Skeletal muscle satellite cell (primary cell): ENCODE measurements around the gene TMEM45A.
A peak's percentile ranks its signal among the peaks of the same experiment; 100 is the strongest.

Experiments
- H3K27me3 ChIP-seq: 2 replicates; pipeline ENCODE4 v1.7.0; 2013; ENCODE audit warnings: low read length; ENCODE audit not compliant: control insufficient read depth, insufficient read depth
- H3K36me3 ChIP-seq: 2 replicates; pipeline ENCODE4 v1.7.0; 2013; ENCODE audit warnings: mild to moderate bottlenecking, control low read depth, low read length; ENCODE audit not compliant: insufficient read depth
- H3K4me1 ChIP-seq: 2 replicates; pipeline ENCODE4 v1.7.0; 2013; ENCODE audit warnings: low read length; ENCODE audit not compliant: control insufficient read depth, insufficient read depth
- H3K4me2 ChIP-seq: 2 replicates; pipeline ENCODE4 v1.7.0; 2013; ENCODE audit warnings: mild to moderate bottlenecking, low read length
- H3K4me3 ChIP-seq: 2 replicates; pipeline ENCODE4 v1.7.0; 2013; ENCODE audit warnings: low read length
- H3K9ac ChIP-seq: 2 replicates; pipeline ENCODE4 v1.7.0; 2013; ENCODE audit warnings: mild to moderate bottlenecking, low read depth, low read length, moderate library complexity
- H3K9me3 ChIP-seq: replicated peaks from 2 replicates; pipeline ENCODE4 v1.7.0; 2013; ENCODE audit warnings: mild to moderate bottlenecking, control low read depth, low read length

Gene TMEM45A

DNA sequence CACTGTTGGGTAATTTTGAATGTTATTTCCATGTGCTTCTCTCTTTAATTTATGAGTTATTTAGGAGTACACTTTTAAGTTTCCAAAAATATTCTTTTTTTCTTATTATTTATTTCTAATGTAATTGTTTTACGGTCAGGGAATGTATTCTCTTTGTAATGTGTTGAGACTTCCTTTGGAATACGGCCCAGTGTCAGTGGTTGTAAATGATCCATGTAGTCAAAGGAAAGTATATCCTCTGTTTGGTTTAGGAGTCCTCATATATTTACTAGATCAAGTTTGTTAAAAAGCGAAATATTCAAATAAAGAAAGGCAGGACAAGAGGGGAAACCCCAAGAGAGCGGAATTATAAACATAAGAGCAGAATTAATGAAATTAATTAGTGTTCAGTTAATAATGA lies 68.0 kb downstream of the TMEM45A start:
- H3K27me3 ChIP-seq, result no peaks in the 10 kb centered on the region
- H3K4me2 ChIP-seq, result no peak overlapping the region
- H3K9me3 ChIP-seq, result no peaks in the 10 kb centered on the region
- H3K36me3 ChIP-seq, result no peaks in the 10 kb centered on the region
- H3K4me3 ChIP-seq, result no peak overlapping the region
- H3K4me1 ChIP-seq, result peaks cover 47% of the 10 kb centered on the region
- no peak overlapping the region for H3K9ac ChIP-seq

GRCh38 chr3:100561459-100562158 lies 69.2 kb downstream of the TMEM45A start:
- no peaks in the 10 kb centered on the region for H3K9me3 ChIP-seq
- H3K4me3 ChIP-seq, result no peak overlapping the region
- no peak overlapping the region for H3K9ac ChIP-seq
- H3K27me3 ChIP-seq, result no peaks in the 10 kb centered on the region
- H3K4me1 ChIP-seq, result peaks cover 40% of the 10 kb centered on the region
- H3K36me3 ChIP-seq, result no peaks in the 10 kb centered on the region
- H3K4me2 ChIP-seq, result peak overlapping the region; percentile 25

DNA sequence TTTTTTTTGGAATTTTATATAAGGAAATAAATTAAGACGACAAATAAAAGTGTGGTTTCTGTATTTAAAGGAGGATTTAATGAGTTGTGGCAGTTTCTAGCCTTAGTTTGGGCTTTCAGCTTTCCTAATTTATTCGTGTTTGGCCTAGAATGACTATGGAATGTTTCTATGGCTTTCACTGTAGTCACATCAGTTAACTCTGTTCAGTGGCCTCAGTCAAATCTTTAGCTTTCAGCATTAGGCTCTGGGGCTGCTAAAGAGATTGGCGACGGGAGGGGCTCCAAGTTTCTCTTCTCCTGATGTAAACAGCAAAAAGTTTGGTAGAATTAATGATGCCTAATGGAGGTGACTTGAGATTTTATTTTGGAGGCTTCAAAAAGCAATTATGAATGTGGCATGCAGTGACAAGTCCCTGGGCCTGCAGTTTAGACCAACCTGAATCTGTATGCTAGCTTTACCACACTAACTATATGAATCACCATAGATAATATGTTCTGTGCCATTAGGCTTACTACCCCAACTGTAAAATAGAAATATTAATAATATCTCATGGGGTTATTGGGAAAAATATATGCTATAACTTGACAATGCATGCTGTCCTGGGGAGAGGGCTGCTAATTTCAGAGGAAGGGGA lies 69.9 kb downstream of the TMEM45A start:
- peaks cover 33% of the 10 kb centered on the region for H3K4me1 ChIP-seq
- no peaks in the 10 kb centered on the region for H3K27me3 ChIP-seq
- H3K36me3 ChIP-seq, result no peaks in the 10 kb centered on the region
- H3K9me3 ChIP-seq, result no peaks in the 10 kb centered on the region
- H3K4me3 ChIP-seq, result no peak overlapping the region
- no peak overlapping the region for H3K4me2 ChIP-seq
- H3K9ac ChIP-seq, result no peak overlapping the region

GRCh38 chr3:100563228-100563627 lies 70.8 kb downstream of the TMEM45A start:
- Histone ChIP-seq H3K4me2 (no peak overlapping the region), H3K9ac (no peak overlapping the region), H3K4me1 (peaks cover 26% of the 10 kb centered on the region), H3K9me3 (no peaks in the 10 kb centered on the region), H3K36me3 (no peaks in the 10 kb centered on the region), H3K27me3 (no peaks in the 10 kb centered on the region), H3K4me3 (no peak overlapping the region)

- Histone ChIP-seq H3K4me3 (no peak overlapping the region), H3K4me1 (peaks cover 26% of the 10 kb centered on the region), H3K4me2 (no peak overlapping the region), H3K9me3 (no peaks in the 10 kb centered on the region), H3K36me3 (no peaks in the 10 kb centered on the region), H3K9ac (no peak overlapping the region), H3K27me3 (no peaks in the 10 kb centered on the region)
These were observed 71.3 kb downstream of the TMEM45A start for GRCh38 chr3:100563652-100564211.

- H3K9ac ChIP-seq, result no peak overlapping the region
- H3K36me3 ChIP-seq, result peaks cover 5% of the 10 kb centered on the region
- no peaks in the 10 kb centered on the region for H3K27me3 ChIP-seq
- H3K4me2 ChIP-seq, result no peak overlapping the region
- no peaks in the 10 kb centered on the region for H3K9me3 ChIP-seq
- no peaks in the 10 kb centered on the region for H3K4me1 ChIP-seq
- H3K4me3 ChIP-seq, result no peak overlapping the region
These were observed 78.4 kb downstream of the TMEM45A start for GRCh38 chr3:100570811-100571210.

DNA sequence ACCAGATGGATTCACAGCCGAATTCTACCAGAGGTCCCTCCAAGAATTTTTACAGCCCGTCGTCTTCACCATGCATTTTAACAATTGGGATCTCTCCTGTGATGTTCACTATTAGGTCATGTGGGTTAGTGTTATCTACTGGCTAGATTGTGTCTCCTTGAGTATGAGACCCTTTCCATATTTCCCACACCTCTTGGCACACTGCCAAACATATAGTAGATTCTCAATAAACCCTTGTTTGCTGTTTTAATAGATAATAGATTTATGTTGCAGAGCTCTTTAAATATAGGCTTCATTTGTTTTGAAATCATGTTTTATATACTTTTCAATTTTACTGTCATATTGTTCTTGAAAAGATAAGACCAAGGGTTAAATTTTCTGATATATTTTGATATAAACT lies 82.1 kb downstream of the TMEM45A start:
- no peak overlapping the region for H3K4me3 ChIP-seq
- no peaks in the 10 kb centered on the region for H3K4me1 ChIP-seq
- no peaks in the 10 kb centered on the region for H3K36me3 ChIP-seq
- no peaks in the 10 kb centered on the region for H3K27me3 ChIP-seq
- no peak overlapping the region for H3K4me2 ChIP-seq
- H3K9ac ChIP-seq, result no peak overlapping the region
- no peaks in the 10 kb centered on the region for H3K9me3 ChIP-seq

DNA sequence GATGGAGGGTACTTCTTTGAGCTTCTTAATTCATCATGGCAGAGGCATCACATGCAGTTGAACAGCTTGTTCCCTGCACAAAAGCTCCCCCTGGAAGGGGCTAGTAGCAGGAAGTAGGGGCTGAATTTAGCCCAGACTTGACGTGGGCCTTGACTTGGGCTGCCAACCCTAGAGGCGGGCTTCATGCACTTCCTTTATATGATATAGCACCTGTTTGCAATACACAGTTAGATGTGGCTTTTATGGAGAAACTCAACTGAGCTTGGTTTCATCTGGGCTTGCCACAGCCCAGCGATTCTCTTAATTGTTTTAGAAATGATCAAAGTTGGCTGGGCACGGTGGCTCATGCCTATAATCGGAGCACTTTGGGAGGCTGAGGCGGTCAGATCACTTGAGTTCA lies 83.3 kb downstream of the TMEM45A start:
- Histone ChIP-seq H3K4me3 (no peak overlapping the region), H3K9me3 (no peaks in the 10 kb centered on the region), H3K4me2 (no peak overlapping the region), H3K4me1 (no peaks in the 10 kb centered on the region), H3K36me3 (no peaks in the 10 kb centered on the region), H3K27me3 (no peaks in the 10 kb centered on the region), H3K9ac (no peak overlapping the region)

- Histone ChIP-seq H3K27me3 (no peaks in the 10 kb centered on the region), H3K4me2 (no peak overlapping the region), H3K36me3 (no peaks in the 10 kb centered on the region), H3K9me3 (no peaks in the 10 kb centered on the region), H3K4me3 (no peak overlapping the region), H3K4me1 (peaks cover 10% of the 10 kb centered on the region), H3K9ac (no peak overlapping the region)
These were observed 85.1 kb downstream of the TMEM45A start for GRCh38 chr3:100577382-100578008.

GRCh38 chr3:100578646-100579045 lies 86.2 kb downstream of the TMEM45A start:
- H3K27me3 ChIP-seq, result no peaks in the 10 kb centered on the region
- no peak overlapping the region for H3K4me3 ChIP-seq
- no peaks in the 10 kb centered on the region for H3K36me3 ChIP-seq
- H3K9me3 ChIP-seq, result no peaks in the 10 kb centered on the region
- H3K4me1 ChIP-seq, result peaks cover 10% of the 10 kb centered on the region
- no peak overlapping the region for H3K9ac ChIP-seq
- H3K4me2 ChIP-seq, result no peak overlapping the region

- Histone ChIP-seq H3K27me3 (no peaks in the 10 kb centered on the region), H3K9me3 (no peaks in the 10 kb centered on the region), H3K4me3 (no peak overlapping the region), H3K9ac (no peak overlapping the region), H3K4me2 (no peak overlapping the region), H3K36me3 (no peaks in the 10 kb centered on the region), H3K4me1 (peaks cover 10% of the 10 kb centered on the region)
These were observed 87.7 kb downstream of the TMEM45A start for GRCh38 chr3:100580147-100580546.
